ENCODE data around the gene PAX3.

GRCh38 chr2:222242532-222242931 lies 56.3 kb downstream of the PAX3 start:
- TF ChIP-seq CTCF (IDR thresholded peaks at IDR 0.05) (no peak), ATF2 (CRISPR knock-in tag; IDR thresholded peaks at IDR 0.05; ENCODE audit: borderline replicate concordance, low read depth) (no peak), CREB1 (CRISPR knock-in tag; IDR thresholded peaks at IDR 0.05) (no peak), ZNF263 (CRISPR knock-in tag; IDR thresholded peaks at IDR 0.05; ENCODE audit: low read depth) (no peak), SP1 (CRISPR knock-in tag; conservative IDR thresholded peaks at IDR 0.05) (no peak), USF1 (CRISPR knock-in tag; IDR thresholded peaks at IDR 0.05) (no peak), MYBL2 (CRISPR knock-in tag; IDR thresholded peaks at IDR 0.05) (no peak)

All from WTC11 (cell line).